GM23248 (cell line): Measurements from ENCODE around the gene CPSF4L. TPM values are rescaled to one million over a fixed set of nuclear protein-coding genes. Genes with fewer than 3 reads are reported as not detected.

Experiments
- DNase-seq: peaks from one replicate; pipeline ENCODE4 v3.0.0-alpha.2; 2015
- H2AFZ ChIP-seq: fragments of 200-600 bp; sonication (generic); 2 replicates; pipeline ENCODE4 v1.6.1; 2016; ENCODE audit warnings: antibody characterized with exemption
- H3F3A ChIP-seq: fragments of 200-600 bp; sonication (generic); 2 replicates; pipeline ENCODE4 v1.6.1; 2016; ENCODE audit warnings: mild to moderate bottlenecking, antibody characterized with exemption, mixed run types; ENCODE audit not compliant: insufficient read depth
- H3K27ac ChIP-seq: fragments of 200-600 bp; sonication (generic); 2 replicates; pipeline ENCODE4 v1.5.1; 2016; ENCODE audit warnings: mild to moderate bottlenecking
- H3K27me3 ChIP-seq: fragments of 200-600 bp; sonication (generic); replicated peaks from 2 replicates; pipeline ENCODE4 v1.6.1; 2016; ENCODE audit warnings: mild to moderate bottlenecking; ENCODE audit not compliant: insufficient read depth
- H3K36me3 ChIP-seq: fragments of 200-600 bp; sonication (generic); 2 replicates; pipeline ENCODE4 v1.6.1; 2016; ENCODE audit warnings: low read depth, mild to moderate bottlenecking
- H3K4me1 ChIP-seq: fragments of 200-600 bp; sonication (generic); 2 replicates; pipeline ENCODE4 v1.6.1; 2016; ENCODE audit warnings: mild to moderate bottlenecking; ENCODE audit not compliant: insufficient read depth
- H3K4me2 ChIP-seq: fragments of 200-600 bp; sonication (generic); one replicate; pipeline ENCODE4 v1.6.1; 2016; ENCODE audit warnings: mild to moderate bottlenecking; ENCODE audit not compliant: unreplicated experiment
- H3K4me3 ChIP-seq: fragments of 200-600 bp; sonication (generic); 2 replicates; pipeline ENCODE4 v1.5.1; 2016; ENCODE audit warnings: mild to moderate bottlenecking
- H3K79me2 ChIP-seq: fragments of 200-600 bp; sonication (generic); 2 replicates; pipeline ENCODE4 v1.6.1; 2016; ENCODE audit warnings: mild to moderate bottlenecking; ENCODE audit not compliant: insufficient read depth
- H3K9ac ChIP-seq: fragments of 200-600 bp; sonication (generic); 2 replicates; pipeline ENCODE4 v1.6.1; 2016; ENCODE audit warnings: mild to moderate bottlenecking
- H3K9me2 ChIP-seq: fragments of 200-600 bp; sonication (generic); 2 replicates; pipeline ENCODE4 v1.6.1; 2016; ENCODE audit warnings: mixed run types, mild to moderate bottlenecking, moderate library complexity; ENCODE audit not compliant: insufficient read depth
- H3K9me3 ChIP-seq: fragments of 200-600 bp; sonication (generic); one replicate; pipeline ENCODE4 v1.6.1; 2017; ENCODE audit warnings: low read depth
- H4K20me1 ChIP-seq: fragments of 200-600 bp; sonication (generic); 2 replicates; pipeline ENCODE4 v1.6.0; 2016; ENCODE audit not compliant: insufficient read depth
- EZH2 ChIP-seq: fragments of 200-600 bp; sonication (generic); IDR thresholded peaks from 2 replicates; pipeline ENCODE4 v1.6.1; 2018; ENCODE audit warnings: antibody characterized with exemption, mild to moderate bottlenecking; ENCODE audit not compliant: insufficient read depth, poor library complexity, severe bottlenecking
- EZH2phosphoT487 ChIP-seq: fragments of 200-600 bp; sonication (generic); IDR thresholded peaks from 2 replicates; pipeline ENCODE4 v1.6.1; 2018; ENCODE audit warnings: antibody characterized with exemption, moderate library complexity, mild to moderate bottlenecking, low read depth; ENCODE audit not compliant: insufficient read depth
- WGBS, 2 experiments: methylation state at CpG; one replicate each; pipeline ENCODE4 v1.1.6; 2015 to 2017; ENCODE audit warnings: low lambda C conversion rate in 2 of 2, low coverage in 1 of 2; ENCODE audit errors: missing lambda C conversion rate in 2 of 2; 5-methylcytosine and 5-hydroxymethylcytosine counted together
- in situ Hi-C: fragments of 300-500 bp; cut with MboI; formaldehyde crosslinking; loops from 2 replicates; pipeline ENCODE4 v1.15.0; 2020
- polyA plus RNA-seq: library from polyadenylated mRNA; unstranded; fragments of >200 nt; fragmentation: Nextera tagmentation; extraction: Ambion mirVana; gene quantifications from 2 replicates; pipeline ENCODE4 v1.2.1, GENCODE V29; 2016
- total RNA-seq: library from RNA; depleted of rRNA; stranded (reverse); fragments of >200 nt; shearing (Covaris generic); gene quantifications from 2 replicates; pipeline ENCODE4 v1.2.3, GENCODE V29; 2014

Gene CPSF4L
- total and polyA plus RNA-seq, 2 experiments from 2014 or later: not detected

- Histone ChIP-seq H3K4me3 (peak overlapping the region; percentile 89), H3K27ac (peak overlapping the region; percentile 31), H3K79me2 (peaks cover 72% of the 10 kb centered on the region), H4K20me1 (no peaks in the 10 kb centered on the region), H3K9me2 (no peaks in the 10 kb centered on the region), H3K4me2 (peak overlapping the region; percentile 98), H2AFZ (peak overlapping the region; percentile 95), H3F3A (peaks cover 31% of the 10 kb centered on the region), H3K36me3 (peaks cover 5% of the 10 kb centered on the region; the same call in 1 of the 2 replicates), H3K9me3 (no peaks in the 10 kb centered on the region), H3K27me3 (no peaks in the 10 kb centered on the region), H3K9ac (peak overlapping the region; percentile 86), H3K4me1 (peaks cover 32% of the 10 kb centered on the region)
- TF ChIP-seq EZH2phosphoT487: no peak
- no peak for TF ChIP-seq EZH2
- DNase-seq: peak; percentile 98
- WGBS, 2 experiments: 0 to 2% methylated on average over 52 to 62 of the region's 63 CpGs
- in situ Hi-C loops: no loop called here
Measured at GRCh38 chr17:73231841-73232586, 29.7 kb downstream of the CPSF4L start.

GRCh38 chr17:73231395-73231794 lies 30.3 kb downstream of the CPSF4L start:
- WGBS, 2 experiments: 0 to 1% methylated on average over 20 of the region's 20 CpGs

GRCh38 chr17:73230088-73230487 lies 31.6 kb downstream of the CPSF4L start:
- TF ChIP-seq EZH2phosphoT487 (no peak), EZH2 (no peak)
- Histone ChIP-seq H3K36me3 (no peaks in the 10 kb centered on the region), H3K4me1 (peaks cover 44% of the 10 kb centered on the region), H3K9me2 (no peaks in the 10 kb centered on the region), H3K4me3 (peak overlapping the region; percentile 89), H2AFZ (no peak overlapping the region), H3K4me2 (no peak overlapping the region), H4K20me1 (no peaks in the 10 kb centered on the region), H3K79me2 (peaks cover 92% of the 10 kb centered on the region), H3K9me3 (no peaks in the 10 kb centered on the region), H3K27me3 (no peaks in the 10 kb centered on the region), H3K9ac (no peak overlapping the region), H3K27ac (no peak overlapping the region), H3F3A (peaks cover 33% of the 10 kb centered on the region)
- in situ Hi-C loops: no loop called here
- DNase-seq: no peak
- WGBS, 2 experiments: 96 to 99% methylated on average over 6 of the region's 6 CpGs

More at GRCh38 chr17:73231395-73231794, 30.3 kb downstream of the CPSF4L start:
- Histone ChIP-seq H3K36me3 (peaks cover 5% of the 10 kb centered on the region; the same call in 1 of the 2 replicates), H3K4me1 (peaks cover 39% of the 10 kb centered on the region), H3K79me2 (peaks cover 79% of the 10 kb centered on the region), H3K9me2 (no peaks in the 10 kb centered on the region), H3K4me3 (peak overlapping the region; percentile 89), H3K27ac (peak overlapping the region; percentile 27; the same call in 1 of the 2 replicates), H3K9me3 (no peaks in the 10 kb centered on the region), H2AFZ (peak overlapping the region; percentile 95), H3K4me2 (peak overlapping the region; percentile 98), H3K27me3 (no peaks in the 10 kb centered on the region), H3K9ac (peak overlapping the region; percentile 86), H3F3A (peaks cover 33% of the 10 kb centered on the region), H4K20me1 (no peaks in the 10 kb centered on the region)
- in situ Hi-C loops: no loop called here
- TF ChIP-seq EZH2phosphoT487 (no peak), EZH2 (no peak)
- peak; percentile 64 for DNase-seq

GRCh38 chr17:73228748-73229236 lies 32.9 kb downstream of the CPSF4L start:
- peak; percentile 95 for DNase-seq
- no peaks in the 10 kb centered on the region for H3K9me3 ChIP-seq
- 0 to 3% methylated on average over 2 of the region's 2 CpGs for WGBS, 2 experiments
- no peak overlapping the region for H2AFZ ChIP-seq
- H3K79me2 ChIP-seq: peaks cover 96% of the 10 kb centered on the region
- H3K4me1 ChIP-seq: peaks cover 44% of the 10 kb centered on the region
- peaks cover 33% of the 10 kb centered on the region for H3F3A ChIP-seq
- H3K4me3 ChIP-seq: no peak overlapping the region
- no peak overlapping the region for H3K9ac ChIP-seq
- H3K4me2 ChIP-seq: peak overlapping the region; percentile 68
- H3K36me3 ChIP-seq: no peaks in the 10 kb centered on the region
- in situ Hi-C loops: no loop called here
- TF ChIP-seq EZH2phosphoT487 (no peak), EZH2 (no peak)
- no peaks in the 10 kb centered on the region for H3K27me3 ChIP-seq
- H3K27ac ChIP-seq: peak overlapping the region; percentile 60
- no peaks in the 10 kb centered on the region for H4K20me1 ChIP-seq
- no peaks in the 10 kb centered on the region for H3K9me2 ChIP-seq
